Measurements from ENCODE around the gene ZKSCAN2. TPM values are rescaled to one million over a fixed set of nuclear protein-coding genes. Genes with fewer than 3 reads are reported as not detected.

Gene ZKSCAN2
- total and polyA plus RNA-seq, 8 donors: 4.4 to 11.0 (median 9.8) TPM

DNA sequence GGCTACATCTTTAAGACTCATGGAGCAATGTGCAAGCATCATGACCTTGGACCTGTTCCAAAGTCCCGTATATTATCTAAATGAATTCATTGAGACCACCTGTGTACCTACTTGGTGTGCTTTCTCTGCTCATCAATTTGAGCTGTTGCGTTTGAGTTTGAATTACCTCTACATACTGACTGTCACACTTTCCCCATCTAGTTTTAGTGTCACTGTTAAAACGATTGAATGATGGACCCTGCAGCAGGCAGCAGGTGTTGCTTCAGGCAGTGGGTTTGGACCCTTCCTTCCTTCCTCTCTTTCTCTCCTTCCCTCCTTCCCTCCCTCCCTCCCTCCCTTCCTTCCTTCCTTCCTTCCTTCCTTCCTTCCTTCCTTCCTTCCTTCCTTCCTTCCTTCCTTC, 33.9 kb upstream of the ZKSCAN2 start:
- no peaks in the 10 kb centered on the region for H3K4me1 ChIP-seq
- H3K27me3 ChIP-seq: no peaks in the 10 kb centered on the region
- H3K27ac ChIP-seq: no peak overlapping the region
- intact Hi-C loops (cut with DNase I): no loop called here
- no peak overlapping the region for H3K4me3 ChIP-seq
- no peaks in the 10 kb centered on the region for H3K36me3 ChIP-seq
- ATAC-seq (no peak), DNase-seq (no peak)
- TF ChIP-seq, protein P1, sequence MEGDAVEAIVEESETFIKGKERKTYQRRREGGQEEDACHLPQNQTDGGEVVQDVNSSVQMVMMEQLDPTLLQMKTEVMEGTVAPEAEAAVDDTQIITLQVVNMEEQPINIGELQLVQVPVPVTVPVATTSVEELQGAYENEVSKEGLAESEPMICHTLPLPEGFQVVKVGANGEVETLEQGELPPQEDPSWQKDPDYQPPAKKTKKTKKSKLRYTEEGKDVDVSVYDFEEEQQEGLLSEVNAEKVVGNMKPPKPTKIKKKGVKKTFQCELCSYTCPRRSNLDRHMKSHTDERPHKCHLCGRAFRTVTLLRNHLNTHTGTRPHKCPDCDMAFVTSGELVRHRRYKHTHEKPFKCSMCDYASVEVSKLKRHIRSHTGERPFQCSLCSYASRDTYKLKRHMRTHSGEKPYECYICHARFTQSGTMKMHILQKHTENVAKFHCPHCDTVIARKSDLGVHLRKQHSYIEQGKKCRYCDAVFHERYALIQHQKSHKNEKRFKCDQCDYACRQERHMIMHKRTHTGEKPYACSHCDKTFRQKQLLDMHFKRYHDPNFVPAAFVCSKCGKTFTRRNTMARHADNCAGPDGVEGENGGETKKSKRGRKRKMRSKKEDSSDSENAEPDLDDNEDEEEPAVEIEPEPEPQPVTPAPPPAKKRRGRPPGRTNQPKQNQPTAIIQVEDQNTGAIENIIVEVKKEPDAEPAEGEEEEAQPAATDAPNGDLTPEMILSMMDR (IDR thresholded peaks at IDR 0.05): no peak
- no peaks in the 10 kb centered on the region for H3K9me3 ChIP-seq

DNA sequence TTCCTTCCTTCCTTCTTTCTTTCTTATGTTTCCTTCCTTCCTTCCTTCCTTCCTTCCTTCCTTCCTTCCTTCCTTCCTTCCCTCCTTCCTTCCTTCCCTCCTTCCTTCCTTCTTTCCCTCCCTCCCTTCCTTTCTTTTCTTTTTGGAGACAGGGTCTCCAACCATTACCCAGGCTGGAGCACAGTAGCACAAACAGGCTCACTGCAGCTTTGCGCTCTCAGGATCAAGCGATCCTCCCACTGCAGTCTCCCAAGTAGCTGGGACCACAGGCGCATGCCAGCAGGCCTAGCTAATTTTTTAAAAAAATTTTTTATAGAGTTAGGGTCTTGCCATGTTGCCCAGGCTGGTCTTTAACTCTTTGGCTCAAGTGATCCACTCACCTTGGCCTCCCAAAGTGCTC, 31.8 kb upstream of the ZKSCAN2 start:
- TF ChIP-seq, protein P1 (IDR thresholded peaks at IDR 0.05): no peak
- ATAC-seq: no peak
- DNase-seq: no peak
- H3K9me3 ChIP-seq: peaks cover 0 to 3% of the 10 kb centered on the region in 2 donors
- no peak overlapping the region for H3K4me3 ChIP-seq
- no peaks in the 10 kb centered on the region for H3K4me1 ChIP-seq
- H3K36me3 ChIP-seq: no peaks in the 10 kb centered on the region
- no peak overlapping the region for H3K27ac ChIP-seq
- H3K27me3 ChIP-seq: no peaks in the 10 kb centered on the region
- intact Hi-C loops (cut with DNase I): no loop called here

DNA sequence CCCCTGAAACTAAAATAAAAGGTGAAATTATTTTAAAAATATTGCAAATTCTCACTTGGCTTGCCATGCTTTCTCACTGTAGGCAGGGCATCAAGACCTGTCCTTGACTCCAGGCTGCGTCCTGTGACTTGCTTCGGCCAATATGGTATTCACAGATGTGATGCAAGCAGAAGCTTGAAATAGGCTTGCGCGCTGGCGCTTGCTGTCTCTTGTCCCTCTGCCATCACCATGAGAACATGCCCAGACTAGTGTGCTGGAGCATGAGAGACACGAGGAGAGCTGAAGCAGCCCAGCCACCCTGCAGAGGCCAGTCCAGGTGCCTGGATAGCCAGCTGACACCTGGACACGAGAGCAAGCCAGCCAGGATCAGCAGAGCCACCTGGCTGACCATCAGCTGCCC, 21.8 kb upstream of the ZKSCAN2 start:
- H3K9me3 ChIP-seq: no peaks in the 10 kb centered on the region
- no peak overlapping the region for H3K27ac ChIP-seq
- no peaks in the 10 kb centered on the region for H3K36me3 ChIP-seq
- TF ChIP-seq, protein P1 (IDR thresholded peaks at IDR 0.05): no peak
- no peaks in the 10 kb centered on the region for H3K4me1 ChIP-seq
- DNase-seq (no peak), ATAC-seq (no peak)
- no peak overlapping the region for H3K4me3 ChIP-seq
- intact Hi-C loops (cut with DNase I): no loop called here
- no peaks in the 10 kb centered on the region for H3K27me3 ChIP-seq

DNA sequence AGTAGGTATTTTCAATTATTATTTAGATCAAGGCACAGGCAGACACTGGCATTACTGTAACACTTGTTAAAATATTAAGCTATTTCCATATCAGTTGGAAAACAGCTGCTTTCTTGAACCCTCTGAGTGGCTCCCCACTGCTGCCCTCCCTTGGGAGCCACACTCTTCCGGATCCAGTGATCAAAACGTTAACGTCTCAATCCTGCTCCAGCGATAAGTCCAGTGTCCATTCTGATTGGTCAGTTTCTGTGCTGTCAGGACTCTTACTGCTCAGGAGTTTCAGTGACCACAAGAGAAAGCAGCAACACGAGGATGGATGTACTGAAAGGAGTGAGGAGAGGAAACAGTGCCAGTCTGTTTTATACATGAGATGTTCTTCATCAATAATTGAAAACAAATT, 13.8 kb upstream of the ZKSCAN2 start:
- Histone ChIP-seq H3K4me1 (no peaks in the 10 kb centered on the region), H3K27me3 (no peaks in the 10 kb centered on the region), H3K4me3 (no peak overlapping the region), H3K36me3 (no peaks in the 10 kb centered on the region), H3K9me3 (no peaks in the 10 kb centered on the region), H3K27ac (no peak overlapping the region)
- ATAC-seq (no peak), DNase-seq (no peak)
- intact Hi-C loops (cut with DNase I): no loop called here
- TF ChIP-seq, protein P1 (IDR thresholded peaks at IDR 0.05): no peak

DNA sequence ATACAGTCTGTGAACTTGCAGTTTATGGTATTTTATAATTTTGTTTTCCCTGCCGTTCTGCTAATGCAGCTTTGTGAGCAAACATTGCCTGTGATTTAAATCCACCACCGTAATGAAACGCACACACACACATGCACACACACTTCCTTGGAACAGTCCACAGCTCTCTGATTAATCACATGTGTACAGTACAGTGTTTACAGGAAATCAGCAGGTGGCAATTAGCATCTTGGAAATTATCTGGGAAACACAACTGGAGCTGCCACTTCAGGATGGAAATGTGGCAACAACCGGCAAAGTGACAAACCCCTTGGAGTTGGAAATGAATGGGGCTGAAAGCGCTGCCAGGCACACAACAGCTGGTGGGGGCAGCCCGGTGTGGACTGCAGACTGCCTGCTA, 12.9 kb upstream of the ZKSCAN2 start:
- intact Hi-C loops (cut with DNase I): no loop called here
- TF ChIP-seq, protein P1 (IDR thresholded peaks at IDR 0.05): no peak
- no peaks in the 10 kb centered on the region for H3K36me3 ChIP-seq
- no peak overlapping the region for H3K27ac ChIP-seq
- no peaks in the 10 kb centered on the region for H3K27me3 ChIP-seq
- DNase-seq (no peak), ATAC-seq (no peak)
- H3K9me3 ChIP-seq: no peaks in the 10 kb centered on the region
- H3K4me3 ChIP-seq: no peak overlapping the region
- no peaks in the 10 kb centered on the region for H3K4me1 ChIP-seq
